ENCODE results near the gene PC.

- TF ChIP-seq CTCF (IDR thresholded peaks at IDR 0.05), result no peak
- no peak for TF ChIP-seq POLR2A (IDR thresholded peaks at IDR 0.05)
Measured at GRCh38 chr11:66820901-66821300, 137.3 kb downstream of the PC start.
